VCaP (cell line): ENCODE data around the gene SLC5A9.
A peak's percentile ranks its signal among the peaks of the same experiment; 100 is the strongest.

ENCODE experiments used
- H3K27ac ChIP-seq: fragments of 450-650 bp; 2 replicates; pipeline ENCODE4 v1.5.1; 2017
- CTCF ChIP-seq: fragments of 450-650 bp; conservative IDR thresholded peaks from 2 replicates; pipeline ENCODE4 v1.5.1; 2017; ENCODE audit warnings: mild to moderate bottlenecking, moderate library complexity

Gene SLC5A9

GRCh38 chr1:48230236-48230635 is 7.7 kb downstream of the SLC5A9 start:
- no peak overlapping the region for H3K27ac ChIP-seq
- TF ChIP-seq CTCF: no peak

- H3K27ac ChIP-seq: no peak overlapping the region
Measured at GRCh38 chr1:48232722-48233121, 10.2 kb downstream of the SLC5A9 start.

GRCh38 chr1:48233666-48234485 is 11.4 kb downstream of the SLC5A9 start:
- no peak for TF ChIP-seq CTCF
- H3K27ac ChIP-seq: no peak overlapping the region

More at GRCh38 chr1:48232722-48233121, 10.2 kb downstream of the SLC5A9 start:
- TF ChIP-seq CTCF: no peak

GRCh38 chr1:48235652-48236051 is 13.1 kb downstream of the SLC5A9 start:
- no peak overlapping the region for H3K27ac ChIP-seq
- no peak for TF ChIP-seq CTCF

- TF ChIP-seq CTCF: peak; percentile 80
- no peak overlapping the region; the same call in 1 of the 2 replicates for H3K27ac ChIP-seq
Measured at GRCh38 chr1:48236716-48237470, 14.4 kb downstream of the SLC5A9 start.

GRCh38 chr1:48242141-48242736 is 19.7 kb downstream of the SLC5A9 start:
- H3K27ac ChIP-seq: no peak overlapping the region
- no peak for TF ChIP-seq CTCF

GRCh38 chr1:48245106-48245505 is 22.6 kb downstream of the SLC5A9 start:
- TF ChIP-seq CTCF: no peak
- H3K27ac ChIP-seq: no peak overlapping the region
